Endothelial cell of umbilical vein (primary cell): ENCODE data around the gene NR2F6. TPM values are rescaled to one million over a fixed set of nuclear protein-coding genes. Genes with fewer than 3 reads are reported as not detected.
"Not testable (repeated sequence)": the region's sequence is repeated elsewhere in the genome, so short reads cannot be mapped to it uniquely, and the experiment has no call there.

Experiments
- BruUV-seq: library from RNA; stranded (reverse); fragments of 400-500 nt; replicated peaks from 2 replicates; lab custom pipeline; 2021; lab: Mats Ljungman, UMichigan
- CTCF ChIA-PET: fragments of 300-600, 350-600 bp; sonication (Branson Sonifier 250); formaldehyde crosslinking; loops from one replicate; lab custom pipeline; 2021; ENCODE audit warnings: antibody characterized with exemption, inconsistent platforms; lab: Charles Lee
- POLR2A ChIA-PET: fragments of 300-600, 350-600 bp; sonication (Branson Sonifier 250); formaldehyde crosslinking; loops from one replicate; lab custom pipeline; 2021; ENCODE audit warnings: antibody characterized with exemption, inconsistent platforms; lab: Charles Lee
- DNase-seq: peaks from one replicate; pipeline ENCODE4 v3.0.0-alpha.2; 2011; ENCODE audit warnings: low read depth, low spot score
- FAIRE-seq: peaks from 2 replicates; lab custom pipeline; 2011; peaks lifted over from hg19 to GRCh38; lab: Jason Lieb, UNC
- H2AFZ ChIP-seq: 2 replicates; pipeline ENCODE4 v1.6.0; 2012; ENCODE audit warnings: low read depth, low read length, control low read depth, inconsistent platforms
- H3K27ac ChIP-seq: 2 replicates; pipeline ENCODE4 v1.5.1; 2011; ENCODE audit warnings: low read depth, mild to moderate bottlenecking, control low read depth, low read length, moderate library complexity; ENCODE audit not compliant: insufficient read depth
- H3K27me3 ChIP-seq, 2 experiments: 2 replicates each; pipeline versions ENCODE4 v1.6.0 to v1.6.1; 2011; ENCODE audit warnings: low read length in 2 of 2, mixed read lengths in 1 of 2; ENCODE audit not compliant: control insufficient read depth in 2 of 2, insufficient read depth in 2 of 2
- H3K36me3 ChIP-seq, 2 experiments: 2 replicates in 1 of 2; 3 replicates in 1 of 2; pipeline ENCODE4 v1.5.1; 2011; ENCODE audit warnings: low read length in 2 of 2, mild to moderate bottlenecking in 1 of 2, moderate library complexity in 1 of 2; ENCODE audit not compliant: control insufficient read depth in 2 of 2, insufficient read depth in 2 of 2; ENCODE audit errors: extremely low read depth in 1 of 2
- H3K4me1 ChIP-seq: 3 replicates; pipeline ENCODE4 v1.5.1; 2011; ENCODE audit warnings: mild to moderate bottlenecking, low read length; ENCODE audit not compliant: control insufficient read depth, insufficient read depth; ENCODE audit errors: extremely low read depth
- H3K4me2 ChIP-seq: 2 replicates; pipeline ENCODE4 v1.6.1; 2011; ENCODE audit warnings: low read length, control low read depth, mixed read lengths; ENCODE audit not compliant: insufficient read depth
- H3K4me3 ChIP-seq, 3 experiments: fragments of 200-600 bp in 1 of 3; sonication (generic), shearing (Covaris generic) in 1 of 3; replicated peaks in 1 of 3; 2 replicates each; pipeline ENCODE4 v1.5.1; 2011 to 2016; ENCODE audit warnings: control low read depth in 3 of 3, low read length in 3 of 3, mild to moderate bottlenecking in 2 of 3, inconsistent platforms in 1 of 3, low read depth in 1 of 3, moderate library complexity in 1 of 3; ENCODE audit not compliant: insufficient read depth in 1 of 3
- H3K79me2 ChIP-seq: 2 replicates; pipeline ENCODE4 v1.6.0; 2012; ENCODE audit warnings: low read length, inconsistent platforms; ENCODE audit not compliant: control insufficient read depth, insufficient read depth
- H3K9ac ChIP-seq: replicated peaks from 2 replicates; pipeline ENCODE3; 2011; ENCODE audit warnings: low read length, control low read depth; ENCODE audit not compliant: insufficient read depth; ENCODE audit errors: extremely low read depth
- H3K9me1 ChIP-seq: replicated peaks from 3 replicates; pipeline ENCODE4 v1.6.0; 2011; ENCODE audit warnings: mild to moderate bottlenecking, low read length; ENCODE audit not compliant: control insufficient read depth, insufficient read depth; ENCODE audit errors: extremely low read depth
- H3K9me3 ChIP-seq: replicated peaks from 2 replicates; pipeline ENCODE4 v1.5.1; 2012; ENCODE audit warnings: low read length, inconsistent platforms; ENCODE audit not compliant: control insufficient read depth, insufficient read depth
- H4K20me1 ChIP-seq: replicated peaks from 2 replicates; pipeline ENCODE3; 2011; ENCODE audit warnings: mild to moderate bottlenecking, low read length; ENCODE audit not compliant: control insufficient read depth, insufficient read depth; ENCODE audit errors: extremely low read depth
- CTCF ChIP-seq, 2 donors: IDR thresholded peaks; 1 replicate in 1 of 2; 2 replicates in 1 of 2; pipeline ENCODE4 v1.5.1; 2011; ENCODE audit warnings: low read length in 2 of 2, mild to moderate bottlenecking in 2 of 2, moderate library complexity in 2 of 2, control low read depth in 1 of 2, inconsistent platforms in 1 of 2, low read depth in 1 of 2; ENCODE audit not compliant: insufficient read depth in 1 of 2; ENCODE audit errors: extremely low read depth in 1 of 2
- MAX ChIP-seq: IDR thresholded peaks from 2 replicates; pipeline ENCODE4 v1.6.1; 2011; ENCODE audit not compliant: insufficient read depth, insufficient read length
- POLR2A ChIP-seq: IDR thresholded peaks from 2 replicates; pipeline ENCODE4 v1.6.1; 2012; ENCODE audit warnings: low read depth, mild to moderate bottlenecking, control low read depth, low read length
- dilution Hi-C: fragments of 300-500 bp; cut with MboI; formaldehyde crosslinking; loops from one replicate; pipeline ENCODE4 v1.15.0; 2019; ENCODE audit warnings: low sequenced_read_pairs; ENCODE audit not compliant: extremely low pct_ligation_motif_present
- intact Hi-C: fragments of 100-400 bp; cut with micrococcal nuclease; formaldehyde crosslinking; loops from one replicate; pipeline ENCODE4 v1.10.0; 2022
- polyA plus RNA-seq, 4 experiments: library from polyadenylated mRNA; depleted of rRNA in 3 of 4; stranded (reverse) in 3 of 4; unstranded in 1 of 4; fragments of >200 nt; gene quantifications; 2 replicates each; pipeline versions ENCODE4 v1.2.1 to v1.2.3, GENCODE V29; 2011 to 2012; ENCODE audit warnings: missing spikeins in 1 of 4
- total RNA-seq: library from RNA; stranded (reverse); gene quantifications from 2 replicates; pipeline ENCODE4 v1.2.3, GENCODE V29; 2021

NR2F6 gene
- total and polyA plus RNA-seq, 2 donors (not counting 3 experiments of a cell fraction or from before 2014, with no cell fraction given) = 36.1 to 38.9 TPM

GRCh38 chr19:17275441-17276175, 29.9 kb upstream of the NR2F6 start:
- ChIA-PET POLR2A (no interaction called here), CTCF (no interaction called here)
- Histone ChIP-seq H3K36me3 (peaks cover 10 to 33% of the 10 kb centered on the region in 2 experiments), H3K27me3 (no peaks in the 10 kb centered on the region), H3K9ac (no peak overlapping the region), H3K27ac (no peak overlapping the region), H3K9me3 (no peaks in the 10 kb centered on the region), H3K9me1 (no peaks in the 10 kb centered on the region), H4K20me1 (no peaks in the 10 kb centered on the region), H3K4me1 (no peaks in the 10 kb centered on the region), H3K4me3 (no peak overlapping the region), H3K4me2 (no peak overlapping the region), H2AFZ (no peak overlapping the region), H3K79me2 (no peaks in the 10 kb centered on the region)
- TF ChIP-seq POLR2A = no peak
- TF ChIP-seq MAX = no peak
- TF ChIP-seq CTCF (IDR thresholded peaks at IDR 0.05; ENCODE audit: extremely low read depth in 1 of 2, insufficient read depth in 1 of 2, low read depth in 1 of 2, low read length in 2 of 2) = no peak
- BruUV-seq = no TSS peak
- DNase-seq (no peak), FAIRE-seq (no peak)
- intact Hi-C loops = no loop called here
- dilution Hi-C loops = no loop called here

- dilution Hi-C loops, BruUV-seq, H3K27me3 ChIP-seq, H3K79me2 ChIP-seq, H3K4me2 ChIP-seq, intact Hi-C loops, H2AFZ ChIP-seq, H3K4me3 ChIP-seq, H3K4me1 ChIP-seq, H3K9ac ChIP-seq, CTCF ChIA-PET, POLR2A ChIA-PET, FAIRE-seq, H3K9me3 ChIP-seq, H3K27ac ChIP-seq, H4K20me1 ChIP-seq, H3K9me1 ChIP-seq, DNase-seq: not testable (repeated sequence)
- H3K36me3 ChIP-seq = peaks cover 10 to 35% of the 10 kb centered on the region in 2 experiments
Measured at GRCh38 chr19:17274892-17275291, 29.2 kb upstream of the NR2F6 start.
